SH-SY5Y (cell line): ENCODE data around the gene MON1B.

ENCODE experiments used
- GATA2 ChIP-seq: IDR thresholded peaks from 2 replicates; pipeline ENCODE4 v1.6.1; 2011; ENCODE audit warnings: mild to moderate bottlenecking, low read depth, low read length
- GATA3 ChIP-seq: IDR thresholded peaks from 2 replicates; pipeline ENCODE4 v1.6.1; 2011; ENCODE audit warnings: low read depth, mild to moderate bottlenecking, low read length, moderate library complexity

- TF ChIP-seq GATA2 (no peak), GATA3 (no peak)
Observed at GRCh38 chr16:77169650-77170236, 21.2 kb upstream of the MON1B start.
